Esophagus muscularis mucosa (tissue), 4 donors: ENCODE results near the gene DIP2B. TPM values are rescaled to one million over a fixed set of nuclear protein-coding genes. Genes with fewer than 3 reads are reported as not detected.
"Not testable (repeated sequence)": the region's sequence is repeated elsewhere in the genome, so short reads cannot be mapped to it uniquely, and the experiment has no call there.

Experiments used
- DNase-seq: peaks from one replicate; pipeline ENCODE4 v3.0.0-alpha.2; 2017; ENCODE audit errors: extremely low spot score
- H3K27ac ChIP-seq, 4 donors: fragments of 200-600 bp; sonication (generic); replicated peaks in 1 of 4; 1 replicate in 3 of 4; 2 replicates in 1 of 4; pipeline ENCODE4 v1.5.1; 2016 to 2019; ENCODE audit warnings: mild to moderate bottlenecking in 1 of 4
- H3K27me3 ChIP-seq, 4 donors: fragments of 200-600 bp; sonication (generic); one replicate each; pipeline versions ENCODE4 v1.5.1 to v1.6.0; 2016 to 2019
- H3K36me3 ChIP-seq, 4 donors: fragments of 200-600 bp; sonication (generic); one replicate each; pipeline ENCODE4 v1.5.1; 2016 to 2019
- H3K4me1 ChIP-seq, 4 donors: fragments of 200-600 bp; sonication (generic); one replicate each; pipeline ENCODE4 v1.5.1; 2016 to 2019
- H3K4me3 ChIP-seq, 4 donors: fragments of 200-600 bp; sonication (generic); 1 replicate in 2 of 4; 2 replicates in 2 of 4; pipeline ENCODE4 v1.5.1; 2016 to 2019; ENCODE audit warnings: mild to moderate bottlenecking in 4 of 4, moderate library complexity in 1 of 4
- H3K9me3 ChIP-seq, 4 donors: fragments of 200-600 bp; sonication (generic); 1 replicate in 3 of 4; 2 replicates in 1 of 4; pipeline ENCODE4 v1.5.1; 2016 to 2019
- EP300 ChIP-seq: sonication (generic); formaldehyde crosslinking; IDR thresholded peaks from one replicate; pipeline ENCODE4 v1.6.1; 2017; ENCODE audit warnings: antibody characterized with exemption
- POLR2A ChIP-seq: fragments of 450-650 bp; IDR thresholded peaks from one replicate; pipeline ENCODE4 v1.6.1; 2017; ENCODE audit warnings: antibody characterized with exemption, moderate library complexity, mild to moderate bottlenecking, low read depth
- POLR2AphosphoS5 ChIP-seq, 2 donors: sonication (generic); formaldehyde crosslinking; IDR thresholded peaks; one replicate each; pipeline ENCODE4 v1.6.1; 2017; ENCODE audit warnings: antibody characterized with exemption in 2 of 2
- WGBS: methylation state at CpG from one replicate; pipeline ENCODE4 v1.1.5; 2018; 5-methylcytosine and 5-hydroxymethylcytosine counted together
- intact Hi-C: fragments of 100-400 bp; cut with DNase I; formaldehyde crosslinking; loops from one replicate; pipeline ENCODE4 v1.15.1; 2023
- total RNA-seq, 4 donors: library from RNA; depleted of rRNA; stranded (reverse); fragments of >200 nt; gene quantifications; one replicate each; pipeline versions ENCODE4 v1.1.0 to v1.2.1, GENCODE V29; 2016
- TF ChIP-seq, protein P1 (sequence below), 3 experiments: fragments of 200-600 bp in 2 of 3; fragments of 450-650 bp in 1 of 3; sonication (generic) in 2 of 3; IDR thresholded peaks; one replicate each; pipeline ENCODE4 v1.5.1; 2017 to 2019; ENCODE audit warnings: antibody characterized with exemption in 3 of 3, mild to moderate bottlenecking in 2 of 3, moderate library complexity in 1 of 3

DIP2B gene
- total RNA-seq, 4 donors from 2014 or later = 18.7 to 23.0 (median 20.6) TPM

DNA sequence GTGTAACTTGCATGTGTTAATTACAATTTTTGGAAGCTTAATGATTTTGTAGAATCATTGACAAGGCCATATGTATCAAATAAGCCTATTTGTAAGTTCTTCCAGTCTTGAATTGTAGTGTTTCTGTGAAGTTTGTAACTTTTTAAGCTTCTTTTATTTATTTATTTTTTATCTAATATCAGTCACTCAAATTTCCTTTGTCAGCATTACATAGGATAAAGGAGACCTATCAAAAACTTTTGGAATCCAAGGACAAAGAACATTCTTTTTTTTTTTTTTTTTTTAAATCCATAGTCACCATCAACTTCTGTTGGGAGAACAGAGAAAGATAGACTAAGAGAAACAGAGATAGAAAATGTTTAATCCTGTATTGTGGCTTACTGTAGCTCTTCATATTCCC, 36.4 kb downstream of the DIP2B start:
- TF ChIP-seq EP300 (no peak), POLR2AphosphoS5 (IDR thresholded peaks at IDR 0.05) (no peak), POLR2A (no peak)
- TF ChIP-seq, protein P1, sequence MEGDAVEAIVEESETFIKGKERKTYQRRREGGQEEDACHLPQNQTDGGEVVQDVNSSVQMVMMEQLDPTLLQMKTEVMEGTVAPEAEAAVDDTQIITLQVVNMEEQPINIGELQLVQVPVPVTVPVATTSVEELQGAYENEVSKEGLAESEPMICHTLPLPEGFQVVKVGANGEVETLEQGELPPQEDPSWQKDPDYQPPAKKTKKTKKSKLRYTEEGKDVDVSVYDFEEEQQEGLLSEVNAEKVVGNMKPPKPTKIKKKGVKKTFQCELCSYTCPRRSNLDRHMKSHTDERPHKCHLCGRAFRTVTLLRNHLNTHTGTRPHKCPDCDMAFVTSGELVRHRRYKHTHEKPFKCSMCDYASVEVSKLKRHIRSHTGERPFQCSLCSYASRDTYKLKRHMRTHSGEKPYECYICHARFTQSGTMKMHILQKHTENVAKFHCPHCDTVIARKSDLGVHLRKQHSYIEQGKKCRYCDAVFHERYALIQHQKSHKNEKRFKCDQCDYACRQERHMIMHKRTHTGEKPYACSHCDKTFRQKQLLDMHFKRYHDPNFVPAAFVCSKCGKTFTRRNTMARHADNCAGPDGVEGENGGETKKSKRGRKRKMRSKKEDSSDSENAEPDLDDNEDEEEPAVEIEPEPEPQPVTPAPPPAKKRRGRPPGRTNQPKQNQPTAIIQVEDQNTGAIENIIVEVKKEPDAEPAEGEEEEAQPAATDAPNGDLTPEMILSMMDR (IDR thresholded peaks at IDR 0.05) = no peak
- H3K36me3 ChIP-seq = no peaks in the 10 kb centered on the region
- H3K27ac ChIP-seq = no peak overlapping the region

DNA sequence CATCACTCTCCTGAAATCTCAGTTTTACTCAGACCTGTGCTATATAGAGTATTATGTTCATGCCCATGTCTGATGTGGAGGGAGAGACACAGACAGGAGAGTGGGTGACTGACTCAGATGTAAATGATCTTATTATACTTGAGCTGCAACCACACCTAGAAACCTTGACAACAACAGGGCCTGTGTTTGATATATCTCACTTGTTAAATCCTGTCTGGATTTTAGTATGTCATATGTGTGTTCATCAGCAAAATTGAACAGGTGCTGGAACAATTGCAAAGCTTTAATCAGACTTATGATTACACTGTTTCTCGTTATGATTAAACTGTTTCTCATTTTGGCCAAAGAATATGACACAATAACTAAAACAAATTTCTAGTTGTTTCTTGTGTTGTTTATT, 37.7 kb downstream of the DIP2B start:
- intact Hi-C loops = no loop called here
- 52% methylated on average over 1 of the region's 1 CpG for WGBS
- H3K36me3 ChIP-seq = no peaks in the 10 kb centered on the region
- no peak overlapping the region for H3K4me3 ChIP-seq
- H3K27me3 ChIP-seq = no peaks in the 10 kb centered on the region
- H3K4me1 ChIP-seq = peaks cover 6 to 37% (median 35%) of the 10 kb centered on the region in 4 donors
- DNase-seq = no peak
- no peak overlapping the region for H3K27ac ChIP-seq
- no peaks in the 10 kb centered on the region for H3K9me3 ChIP-seq
- no peak for TF ChIP-seq POLR2A
- TF ChIP-seq, protein P1 (IDR thresholded peaks at IDR 0.05) = no peak
- TF ChIP-seq EP300 = no peak
- TF ChIP-seq POLR2AphosphoS5 (IDR thresholded peaks at IDR 0.05) = no peak

More for the DNA sequence above, 36.4 kb downstream of the DIP2B start:
- Histone ChIP-seq H3K4me1 (peaks cover 0 to 35% (median 28%) of the 10 kb centered on the region in 4 donors), H3K4me3 (no peak overlapping the region), H3K9me3 (no peaks in the 10 kb centered on the region), H3K27me3 (no peaks in the 10 kb centered on the region)
- DNase-seq = no peak
- intact Hi-C loops = no loop called here

DNA sequence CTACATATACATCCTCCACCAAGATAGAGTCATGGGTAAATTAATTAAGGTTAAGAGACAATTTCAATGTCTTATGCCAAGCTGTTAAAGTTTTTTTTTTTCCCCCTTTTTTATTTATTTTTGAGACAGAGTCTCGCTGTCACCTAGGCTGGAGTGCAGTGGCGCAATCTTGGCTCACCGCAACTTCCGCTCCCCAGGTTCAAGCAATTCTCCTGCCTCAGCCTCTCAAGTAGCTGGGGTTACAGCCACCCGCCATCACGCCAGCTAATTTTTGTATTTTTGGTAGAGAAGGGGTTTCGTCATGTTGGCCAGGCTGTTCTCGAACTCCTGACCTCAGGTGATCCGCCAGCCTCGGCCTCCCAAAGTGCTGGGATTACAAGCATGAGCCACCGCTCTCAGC, 38.4 kb downstream of the DIP2B start:
- H3K4me1 ChIP-seq = peaks cover 6 to 41% (median 27%) of the 10 kb centered on the region in 4 donors
- H3K9me3 ChIP-seq, H3K4me3 ChIP-seq, H3K36me3 ChIP-seq, intact Hi-C loops, DNase-seq, H3K27ac ChIP-seq, H3K27me3 ChIP-seq: not testable (repeated sequence)
- WGBS = 85% methylated on average over 11 of the region's 11 CpGs

DNA sequence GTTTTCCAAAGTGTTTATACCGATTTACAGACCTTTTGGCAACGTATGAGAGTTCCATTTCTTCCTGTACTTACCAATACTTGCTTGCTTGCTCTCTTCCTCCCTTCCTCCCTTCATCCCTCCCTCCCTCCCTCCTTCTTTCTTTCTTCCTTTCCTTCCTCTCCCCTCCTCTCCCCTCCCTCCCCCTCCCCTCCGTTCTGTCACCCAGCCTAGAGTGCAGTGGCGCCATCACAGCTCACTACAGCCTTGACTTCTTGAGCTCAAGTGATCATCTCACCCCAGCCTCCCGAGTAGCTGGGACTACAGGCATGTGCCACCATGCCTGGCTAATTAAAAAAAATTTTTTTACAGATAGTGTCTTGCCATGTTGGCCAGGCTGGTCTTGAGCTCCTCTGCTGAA, 40.4 kb downstream of the DIP2B start:
- DNase-seq = no peak
- H3K9me3 ChIP-seq = no peaks in the 10 kb centered on the region
- H3K4me3 ChIP-seq = no peak overlapping the region
- TF ChIP-seq POLR2AphosphoS5 (IDR thresholded peaks at IDR 0.05) (no peak), EP300 (no peak), POLR2A (no peak)
- TF ChIP-seq, protein P1 (IDR thresholded peaks at IDR 0.05) = no peak
- H3K27ac ChIP-seq = no peak overlapping the region
- H3K36me3 ChIP-seq = no peaks in the 10 kb centered on the region
- intact Hi-C loops = no loop called here
- no peaks in the 10 kb centered on the region for H3K27me3 ChIP-seq
- WGBS = 93% methylated on average over 5 of the region's 5 CpGs
- H3K4me1 ChIP-seq = peaks cover 6 to 41% (median 28%) of the 10 kb centered on the region in 4 donors

DNA sequence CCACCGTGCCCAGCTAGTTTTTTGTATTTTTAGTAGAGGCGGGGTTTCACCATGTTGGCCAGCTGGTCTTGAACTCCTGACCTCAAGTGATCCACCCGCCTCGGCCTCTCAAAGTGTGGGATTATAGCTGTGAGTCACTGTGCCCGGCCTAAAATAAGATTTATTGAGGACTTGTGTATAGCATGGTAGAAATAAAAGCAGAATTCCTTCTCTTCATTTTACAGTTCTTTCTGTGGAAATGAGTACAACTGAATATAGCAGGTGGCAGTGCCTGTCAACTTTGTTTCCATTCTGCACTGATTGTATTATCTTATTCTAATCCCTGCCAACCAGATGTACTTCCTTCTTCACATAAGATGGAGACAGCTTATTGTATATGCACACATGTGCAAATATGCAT, 41.0 kb downstream of the DIP2B start:
- Histone ChIP-seq H3K27ac (no peak overlapping the region), H3K27me3 (no peaks in the 10 kb centered on the region), H3K4me1 (peaks cover 6 to 41% (median 30%) of the 10 kb centered on the region in 4 donors), H3K4me3 (no peak overlapping the region), H3K9me3 (no peaks in the 10 kb centered on the region), H3K36me3 (no peaks in the 10 kb centered on the region)
- DNase-seq = no peak
- intact Hi-C loops = no loop called here
- TF ChIP-seq POLR2AphosphoS5 (IDR thresholded peaks at IDR 0.05) = no peak
- no peak for TF ChIP-seq POLR2A
- no peak for TF ChIP-seq EP300
- TF ChIP-seq, protein P1 (IDR thresholded peaks at IDR 0.05) = no peak
- 60% methylated on average over 5 of the region's 5 CpGs for WGBS
